PFSK-1 (cell line): ENCODE measurements around the gene CASD1.

Experiments
- POLR2AphosphoS5 ChIP-seq: IDR thresholded peaks from 2 replicates; pipeline ENCODE4 v1.6.1; 2012; ENCODE audit warnings: low read depth, mild to moderate bottlenecking, control low read depth, low read length, moderate library complexity
- SIN3A ChIP-seq: IDR thresholded peaks from 2 replicates; pipeline ENCODE4 v1.6.1; 2012; ENCODE audit warnings: mild to moderate bottlenecking, low read length, moderate library complexity, borderline replicate concordance; ENCODE audit not compliant: insufficient read depth
- TAF1 ChIP-seq: IDR thresholded peaks from 2 replicates; pipeline ENCODE4 v1.6.1; 2012; ENCODE audit warnings: low read length, control low read depth, borderline replicate concordance; ENCODE audit not compliant: insufficient read depth
- TF ChIP-seq, protein P1 (sequence below), 2 experiments: IDR thresholded peaks; 2 replicates each; pipeline versions ENCODE4 v1.6.1 to v1.8.0; 2011 to 2012; ENCODE audit warnings: low read depth in 2 of 2, low read length in 2 of 2, control low read depth in 1 of 2, inconsistent platforms in 1 of 2, mild to moderate bottlenecking in 1 of 2, moderate library complexity in 1 of 2; ENCODE audit not compliant: insufficient read depth in 1 of 2

DNA sequence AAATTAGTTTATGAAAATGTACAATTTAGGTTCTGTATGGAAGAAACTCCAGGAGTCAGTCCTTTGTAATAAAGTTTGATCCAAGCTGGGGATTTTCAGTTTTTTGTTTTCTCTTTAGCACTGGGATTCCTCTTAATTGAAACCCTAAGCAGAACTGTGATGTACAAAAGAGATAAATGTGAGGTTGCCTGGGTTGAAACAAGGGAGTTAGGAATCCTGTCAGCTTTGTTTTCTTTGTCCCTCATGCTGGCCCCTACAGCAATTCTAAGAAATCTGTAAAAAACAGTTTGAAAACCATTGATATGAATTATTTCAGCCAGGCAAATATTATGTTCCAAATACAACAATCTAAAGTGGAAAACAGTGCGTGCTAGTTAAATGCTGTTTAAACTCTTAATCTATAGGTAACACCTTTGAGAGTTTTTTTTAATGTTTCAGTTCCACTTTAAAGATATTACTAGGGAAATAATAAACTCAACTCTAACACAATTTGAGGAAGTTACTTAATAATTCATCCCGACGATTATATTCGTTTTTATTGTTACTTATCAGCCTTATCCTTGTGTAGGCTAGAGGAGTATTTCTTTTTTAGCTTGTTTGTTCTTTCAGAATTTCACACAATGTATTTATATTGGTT is 81.0 kb downstream of the CASD1 start:
- TF ChIP-seq POLR2AphosphoS5 (no peak), TAF1 (no peak), SIN3A (no peak)
- TF ChIP-seq, protein P1, sequence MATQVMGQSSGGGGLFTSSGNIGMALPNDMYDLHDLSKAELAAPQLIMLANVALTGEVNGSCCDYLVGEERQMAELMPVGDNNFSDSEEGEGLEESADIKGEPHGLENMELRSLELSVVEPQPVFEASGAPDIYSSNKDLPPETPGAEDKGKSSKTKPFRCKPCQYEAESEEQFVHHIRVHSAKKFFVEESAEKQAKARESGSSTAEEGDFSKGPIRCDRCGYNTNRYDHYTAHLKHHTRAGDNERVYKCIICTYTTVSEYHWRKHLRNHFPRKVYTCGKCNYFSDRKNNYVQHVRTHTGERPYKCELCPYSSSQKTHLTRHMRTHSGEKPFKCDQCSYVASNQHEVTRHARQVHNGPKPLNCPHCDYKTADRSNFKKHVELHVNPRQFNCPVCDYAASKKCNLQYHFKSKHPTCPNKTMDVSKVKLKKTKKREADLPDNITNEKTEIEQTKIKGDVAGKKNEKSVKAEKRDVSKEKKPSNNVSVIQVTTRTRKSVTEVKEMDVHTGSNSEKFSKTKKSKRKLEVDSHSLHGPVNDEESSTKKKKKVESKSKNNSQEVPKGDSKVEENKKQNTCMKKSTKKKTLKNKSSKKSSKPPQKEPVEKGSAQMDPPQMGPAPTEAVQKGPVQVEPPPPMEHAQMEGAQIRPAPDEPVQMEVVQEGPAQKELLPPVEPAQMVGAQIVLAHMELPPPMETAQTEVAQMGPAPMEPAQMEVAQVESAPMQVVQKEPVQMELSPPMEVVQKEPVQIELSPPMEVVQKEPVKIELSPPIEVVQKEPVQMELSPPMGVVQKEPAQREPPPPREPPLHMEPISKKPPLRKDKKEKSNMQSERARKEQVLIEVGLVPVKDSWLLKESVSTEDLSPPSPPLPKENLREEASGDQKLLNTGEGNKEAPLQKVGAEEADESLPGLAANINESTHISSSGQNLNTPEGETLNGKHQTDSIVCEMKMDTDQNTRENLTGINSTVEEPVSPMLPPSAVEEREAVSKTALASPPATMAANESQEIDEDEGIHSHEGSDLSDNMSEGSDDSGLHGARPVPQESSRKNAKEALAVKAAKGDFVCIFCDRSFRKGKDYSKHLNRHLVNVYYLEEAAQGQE (IDR thresholded peaks at IDR 0.05; ENCODE audit: insufficient read depth in 1 of 2, low read depth in 2 of 2, low read length in 2 of 2) = no peak
